ENCODE measurements around the gene CADM1.

DNA sequence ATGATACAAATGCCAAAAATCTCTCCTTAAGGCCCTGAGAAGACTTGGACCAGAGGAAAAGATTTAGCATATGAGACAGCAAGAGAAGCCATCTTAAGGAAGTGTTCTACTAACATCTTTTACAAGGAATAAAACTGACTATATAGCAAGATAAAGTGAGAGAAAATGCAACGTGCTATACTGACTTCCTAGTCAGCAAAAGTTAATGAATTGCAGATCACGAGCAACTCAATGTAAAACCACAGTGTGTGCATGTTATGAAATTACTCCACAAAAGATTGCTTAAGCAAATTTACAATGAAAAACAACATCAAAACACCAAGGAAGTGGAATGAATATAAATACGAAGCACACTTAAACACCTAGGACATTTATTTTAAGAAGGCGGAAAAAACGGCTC is 187.5 kb downstream of the CADM1 start:
- TF ChIP-seq CTCF (IDR thresholded peaks at IDR 0.05; ENCODE audit: poor library complexity): no peak
- TF ChIP-seq EZH2phosphoT487 (IDR thresholded peaks at IDR 0.05; ENCODE audit: low read depth, severe bottlenecking, unreplicated experiment): no peak
